Omental fat pad (tissue), 4 donors: ENCODE data around the gene RIIAD1. TPM values are rescaled to one million over a fixed set of nuclear protein-coding genes. Genes with fewer than 3 reads are reported as not detected.

Experiments
- ATAC-seq: fragments of 150-250 bp; one replicate; pipeline ENCODE4 v1.9.1; 2016; ENCODE audit warnings: mild to moderate bottlenecking, moderate library complexity; ENCODE audit not compliant: low FRiP score
- DNase-seq: peaks from one replicate; pipeline ENCODE4 v3.0.0-alpha.2; 2019; ENCODE audit warnings: low spot score
- CTCF ChIP-seq, 3 donors: fragments of 450-650 bp; IDR thresholded peaks; one replicate each; pipeline ENCODE4 v1.5.1; 2016 to 2017; ENCODE audit warnings: antibody characterized with exemption in 3 of 3, mild to moderate bottlenecking in 3 of 3, moderate library complexity in 2 of 3
- total RNA-seq, 4 donors: library from RNA; depleted of rRNA; stranded (reverse); fragments of >200 nt; gene quantifications; one replicate each; pipeline ENCODE4 v1.1.0, GENCODE V29; 2016

RIIAD1 gene
- total RNA-seq, 4 donors from 2014 or later = not detected

- no peak for TF ChIP-seq CTCF (IDR thresholded peaks at IDR 0.05)
- DNase-seq (no peak), ATAC-seq (no peak)
Measured at GRCh38 chr1:151686561-151686960, 34.8 kb upstream of the RIIAD1 start.

- ATAC-seq = no peak
- no peak for TF ChIP-seq CTCF (IDR thresholded peaks at IDR 0.05)
- DNase-seq = no peak
Measured at GRCh38 chr1:151689494-151689893, 31.8 kb upstream of the RIIAD1 start.

GRCh38 chr1:151692226-151692625 lies 29.1 kb upstream of the RIIAD1 start:
- ATAC-seq (no peak), DNase-seq (no peak)
- no peak for TF ChIP-seq CTCF (IDR thresholded peaks at IDR 0.05)

- TF ChIP-seq CTCF (IDR thresholded peaks at IDR 0.05) = no peak
- DNase-seq (no peak), ATAC-seq (no peak)
Measured at GRCh38 chr1:151693057-151693651, 28.2 kb upstream of the RIIAD1 start.

- no peak for TF ChIP-seq CTCF (IDR thresholded peaks at IDR 0.05)
- ATAC-seq = no peak
- DNase-seq = no peak
Measured at GRCh38 chr1:151701515-151701914, 19.8 kb upstream of the RIIAD1 start.

- TF ChIP-seq CTCF (IDR thresholded peaks at IDR 0.05) = no peak
- ATAC-seq = no peak
- DNase-seq = no peak
Measured at GRCh38 chr1:151702936-151703335, 18.4 kb upstream of the RIIAD1 start.

- no peak for DNase-seq
- TF ChIP-seq CTCF (IDR thresholded peaks at IDR 0.05) = no peak
- ATAC-seq = no peak
Measured at GRCh38 chr1:151703813-151704212, 17.5 kb upstream of the RIIAD1 start.
